Activated CD8-positive, alpha-beta memory T cell treated with anti-CD3 and anti-CD28 coated beads for 48 hours (primary cell): ENCODE results near the gene SEMA3A.

ENCODE experiments used
- DNase-seq, 3 experiments: peaks; one replicate each; pipeline ENCODE4 v3.0.0-alpha.2; 2020; ENCODE audit warnings: low read depth in 2 of 3, low spot score in 2 of 3

The SEMA3A gene

GRCh38 chr7:84112771-84113170 is 81.8 kb downstream of the SEMA3A start:
- no peak for DNase-seq

GRCh38 chr7:84111842-84112241 is 82.7 kb downstream of the SEMA3A start:
- DNase-seq = no peak

DNA sequence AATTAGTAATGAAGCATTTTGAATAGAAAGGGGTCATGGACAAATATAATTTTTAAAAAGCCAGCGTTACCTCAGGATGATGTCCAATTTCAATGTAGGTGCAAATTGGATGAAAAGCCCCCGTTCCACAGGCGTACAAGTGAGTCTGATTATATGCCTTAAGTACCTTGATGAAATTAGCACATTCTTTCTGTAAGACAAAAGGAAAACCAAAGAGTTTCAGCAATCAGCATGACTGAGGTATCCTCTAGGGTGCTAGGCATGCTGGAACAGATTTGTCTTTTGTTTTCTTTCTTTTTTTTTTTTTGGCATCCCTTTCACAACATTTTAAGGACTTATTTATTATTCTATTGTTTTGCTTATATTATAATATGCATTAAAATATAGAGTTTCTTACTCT is 84.2 kb downstream of the SEMA3A start:
- DNase-seq = no peak

DNA sequence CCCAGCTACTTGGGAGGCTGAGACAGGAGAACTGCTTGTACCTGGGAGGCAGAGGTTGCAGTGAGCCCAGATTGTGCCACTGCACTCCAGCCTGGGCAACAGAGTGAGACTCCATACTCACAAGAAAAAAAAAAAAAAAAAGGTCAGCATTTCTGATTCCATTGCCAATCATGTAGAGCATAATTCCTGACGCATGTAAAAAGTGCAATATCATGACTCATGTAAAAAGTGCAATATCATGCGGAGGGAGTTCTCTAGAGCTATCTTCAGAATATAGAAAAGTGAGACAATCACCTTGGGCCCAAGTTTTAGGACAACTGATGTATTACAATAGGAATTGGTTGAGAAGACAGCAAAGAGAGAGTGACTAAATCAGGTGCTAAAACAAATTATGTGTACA is 85.8 kb downstream of the SEMA3A start:
- no peak for DNase-seq

DNA sequence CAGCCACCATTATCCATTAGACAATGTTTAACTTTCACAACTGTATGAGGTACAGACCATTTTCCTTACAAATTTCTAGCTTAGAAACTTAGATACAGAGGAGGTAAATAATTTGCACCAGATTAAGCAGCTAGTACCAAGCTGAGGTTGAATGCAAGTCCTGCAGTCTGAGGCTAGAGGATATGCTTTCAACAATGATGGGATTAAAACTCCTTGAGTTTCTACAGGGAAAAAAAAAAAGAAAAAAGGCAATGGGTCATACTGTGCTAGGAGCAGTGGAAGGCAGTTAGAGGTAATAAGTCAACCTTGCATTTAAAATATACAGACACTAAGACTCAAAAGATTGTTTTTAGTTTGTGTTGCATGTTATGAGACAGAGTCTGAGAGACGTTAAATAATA is 86.5 kb downstream of the SEMA3A start:
- DNase-seq = no peak

DNA sequence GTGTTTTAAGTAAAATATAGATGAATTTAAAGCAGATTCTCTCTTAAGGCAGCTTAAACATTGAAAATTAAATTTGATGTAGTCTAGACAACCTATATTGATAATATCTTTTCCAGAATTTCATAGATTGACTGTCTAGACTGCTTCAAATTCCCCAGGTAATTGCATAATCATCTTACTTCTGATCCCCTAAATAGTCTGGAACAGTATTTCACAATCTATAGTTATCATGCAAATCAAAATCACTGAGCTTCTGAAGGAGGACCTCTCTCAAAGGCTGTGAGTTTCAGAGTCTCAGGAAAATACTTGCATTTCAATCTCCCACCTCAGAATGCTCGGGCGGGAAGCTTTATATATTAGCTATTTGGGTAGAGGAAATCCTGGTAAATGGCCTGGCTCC is 87.3 kb downstream of the SEMA3A start:
- DNase-seq = no peak

GRCh38 chr7:84106291-84106690 is 88.3 kb downstream of the SEMA3A start:
- no peak for DNase-seq

GRCh38 chr7:84105586-84105985 is 89.0 kb downstream of the SEMA3A start:
- no peak for DNase-seq

DNA sequence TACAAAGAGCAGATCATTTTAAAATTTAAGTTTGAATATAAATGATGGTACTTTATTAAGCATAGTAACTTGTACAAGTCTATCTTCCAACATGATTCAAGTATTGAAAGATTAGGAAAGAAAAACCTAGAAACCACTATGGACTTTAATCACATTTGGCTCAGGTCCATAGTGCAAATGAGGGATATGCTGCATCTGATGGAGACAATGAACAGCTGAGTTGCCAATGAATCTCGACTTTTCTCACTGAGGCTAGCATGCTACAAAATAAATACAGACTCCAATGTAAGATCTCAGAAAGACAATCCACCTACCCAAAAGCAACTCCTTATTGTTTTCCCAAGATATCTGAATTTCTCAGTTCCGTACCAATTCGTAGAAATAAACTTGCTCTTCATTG is 89.8 kb downstream of the SEMA3A start:
- no peak for DNase-seq

GRCh38 chr7:84102213-84102612 is 92.4 kb downstream of the SEMA3A start:
- DNase-seq = no peak

GRCh38 chr7:84100866-84101265 is 93.7 kb downstream of the SEMA3A start:
- no peak for DNase-seq

DNA sequence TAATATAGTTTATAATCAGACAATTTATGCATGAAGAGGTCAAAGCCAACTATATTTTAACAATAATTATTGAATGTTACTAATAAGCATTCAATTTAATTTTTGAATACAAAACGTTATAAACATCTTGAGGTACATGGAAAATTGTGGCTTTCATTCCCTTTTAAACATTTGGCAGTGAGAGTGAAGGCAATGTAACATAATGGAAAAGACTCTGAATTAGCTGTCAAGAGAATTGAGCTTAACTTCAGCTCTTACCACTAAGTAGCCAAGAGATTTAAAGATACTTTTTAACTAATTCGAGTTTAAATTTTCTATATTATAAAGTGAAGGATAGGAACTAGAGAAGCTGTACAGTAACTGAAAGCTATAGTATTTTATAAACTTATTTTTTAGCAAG is 98.6 kb downstream of the SEMA3A start:
- no peak for DNase-seq

DNA sequence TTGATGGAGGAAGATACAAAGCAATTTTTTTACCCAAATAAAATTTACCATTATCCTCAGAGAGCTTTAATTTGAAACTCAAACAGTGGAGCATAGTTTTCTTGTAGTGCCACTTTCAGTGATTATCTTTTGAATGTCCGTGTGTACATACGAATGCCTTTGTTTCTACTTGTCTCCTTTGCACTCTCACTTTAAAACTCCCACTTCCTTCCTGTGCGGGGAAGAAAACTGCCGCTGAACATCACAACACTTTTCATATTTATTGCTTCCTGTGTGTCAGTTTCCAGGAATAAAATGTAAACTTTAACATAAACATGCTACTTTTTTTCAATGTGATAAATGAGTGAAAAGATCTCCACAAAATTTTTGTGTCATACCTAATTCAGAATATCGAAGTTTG is 102.4 kb downstream of the SEMA3A start:
- no peak for DNase-seq

DNA sequence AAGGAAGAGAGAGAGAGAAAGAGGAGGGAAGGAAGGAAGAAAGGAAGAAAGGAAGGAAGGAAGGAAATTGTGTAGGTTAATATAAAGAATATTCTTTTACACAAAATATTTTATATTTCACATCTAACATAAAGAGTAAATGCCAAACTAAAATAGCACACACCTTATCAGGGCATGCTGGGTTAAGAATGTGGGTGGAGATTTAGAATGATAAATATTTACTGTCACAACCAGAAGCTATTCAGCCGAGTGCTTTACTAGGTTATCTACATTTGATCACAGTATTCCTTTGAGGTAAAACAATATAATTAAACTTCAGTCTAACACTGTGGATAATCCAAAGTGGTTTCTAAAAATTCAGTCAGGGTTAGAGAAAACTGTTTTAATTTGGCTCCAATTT is 103.3 kb downstream of the SEMA3A start:
- DNase-seq = no peak

DNA sequence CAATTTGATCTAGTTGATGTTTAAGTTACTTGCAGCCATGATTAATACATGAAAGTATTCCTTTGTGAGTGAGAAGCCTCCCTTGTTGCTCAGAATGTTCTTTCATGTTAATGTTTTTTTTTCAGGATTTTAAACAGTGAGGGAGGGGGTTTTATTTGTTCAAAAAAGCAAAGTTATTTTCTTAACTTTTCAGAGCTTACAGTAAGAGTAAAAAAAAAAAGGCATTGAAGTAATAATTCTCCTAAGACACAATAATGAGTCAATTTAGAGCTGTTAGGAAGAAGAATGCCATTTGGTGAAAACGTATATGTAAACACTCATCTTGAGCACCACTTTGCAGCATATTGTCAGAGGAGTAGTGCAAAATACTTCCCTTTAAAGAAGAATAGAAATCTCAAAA is 105.8 kb downstream of the SEMA3A start:
- no peak for DNase-seq

- no peak for DNase-seq
These were observed 108.6 kb downstream of the SEMA3A start for GRCh38 chr7:84085998-84086397.

- no peak for DNase-seq
These were observed 109.4 kb downstream of the SEMA3A start for GRCh38 chr7:84085147-84085546.

DNA sequence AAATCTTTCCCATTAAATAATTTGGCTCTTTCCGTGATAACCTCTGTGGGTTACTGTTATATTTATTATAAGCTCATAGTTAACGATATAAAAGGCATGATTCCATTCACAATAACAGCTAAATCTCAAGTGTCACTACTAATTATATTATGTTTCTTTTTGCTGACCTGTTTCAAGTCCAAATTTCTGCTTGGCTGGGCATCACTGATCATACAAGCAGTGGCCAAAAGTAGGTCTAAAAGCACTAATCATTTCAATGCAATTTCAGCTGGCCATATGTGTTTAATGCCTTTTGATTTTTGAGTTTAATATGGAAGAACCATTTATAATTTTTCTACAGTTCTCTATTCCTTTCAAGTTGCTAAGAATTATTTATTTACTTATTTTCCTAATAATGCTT is 110.7 kb downstream of the SEMA3A start:
- DNase-seq = no peak

- no peak for DNase-seq
These were observed 112.5 kb downstream of the SEMA3A start for GRCh38 chr7:84081973-84082522.

- DNase-seq = no peak
These were observed 117.3 kb downstream of the SEMA3A start for GRCh38 chr7:84077336-84077735.

GRCh38 chr7:84076219-84076618 is 118.4 kb downstream of the SEMA3A start:
- DNase-seq = no peak

DNA sequence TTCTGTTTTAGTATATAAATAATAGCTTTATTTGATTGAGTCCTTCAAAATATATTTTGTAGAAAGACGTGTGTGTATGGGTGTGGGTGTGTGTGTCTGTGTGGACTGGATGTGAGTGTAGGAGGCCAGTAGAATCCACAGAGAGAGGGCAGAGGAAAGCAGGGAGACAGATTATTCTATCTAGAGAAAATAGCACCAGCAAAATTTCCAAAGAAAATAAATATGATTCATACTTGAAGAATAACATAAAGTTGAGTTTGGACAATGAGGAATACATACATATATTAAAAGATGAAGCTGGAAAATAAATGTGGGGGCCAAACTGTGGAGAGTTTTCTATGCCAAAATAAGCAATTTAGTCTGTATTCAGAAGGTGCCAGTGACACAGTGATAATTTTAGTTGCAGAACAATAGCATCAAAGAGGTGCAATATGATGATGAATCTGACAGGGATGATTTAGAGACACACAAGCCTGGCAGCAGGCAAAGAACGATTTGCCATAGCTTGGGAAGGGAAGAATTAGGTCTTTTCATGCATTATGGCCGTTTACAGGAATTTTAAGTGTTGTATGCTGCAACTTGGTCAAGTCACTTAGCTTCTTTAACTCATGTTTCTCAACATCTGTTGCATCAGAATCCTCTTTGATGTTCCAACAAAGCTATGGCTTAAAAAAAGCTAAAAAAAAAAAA is 121.3 kb downstream of the SEMA3A start:
- no peak for DNase-seq

DNA sequence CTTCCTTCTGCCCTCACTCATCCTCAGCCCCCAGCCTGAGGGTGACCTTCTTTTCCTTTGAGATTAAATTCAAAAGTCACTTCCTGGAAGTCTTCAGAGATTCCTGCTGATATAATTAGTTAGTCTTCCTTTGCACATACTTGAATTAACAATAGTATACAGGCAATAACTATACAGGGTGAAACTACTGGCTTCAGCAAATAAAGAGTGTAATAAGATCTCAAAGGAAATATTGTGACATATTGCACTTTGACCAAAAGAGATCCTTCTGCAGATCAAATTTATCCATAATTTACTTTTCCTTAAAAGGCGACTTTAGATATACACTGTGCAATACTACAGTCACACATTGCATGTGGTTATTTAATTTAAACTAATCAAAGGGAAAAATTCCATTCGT is 123.8 kb downstream of the SEMA3A start:
- DNase-seq = no peak
